ENCODE data around the gene ZNF3.

The ZNF3 gene

DNA sequence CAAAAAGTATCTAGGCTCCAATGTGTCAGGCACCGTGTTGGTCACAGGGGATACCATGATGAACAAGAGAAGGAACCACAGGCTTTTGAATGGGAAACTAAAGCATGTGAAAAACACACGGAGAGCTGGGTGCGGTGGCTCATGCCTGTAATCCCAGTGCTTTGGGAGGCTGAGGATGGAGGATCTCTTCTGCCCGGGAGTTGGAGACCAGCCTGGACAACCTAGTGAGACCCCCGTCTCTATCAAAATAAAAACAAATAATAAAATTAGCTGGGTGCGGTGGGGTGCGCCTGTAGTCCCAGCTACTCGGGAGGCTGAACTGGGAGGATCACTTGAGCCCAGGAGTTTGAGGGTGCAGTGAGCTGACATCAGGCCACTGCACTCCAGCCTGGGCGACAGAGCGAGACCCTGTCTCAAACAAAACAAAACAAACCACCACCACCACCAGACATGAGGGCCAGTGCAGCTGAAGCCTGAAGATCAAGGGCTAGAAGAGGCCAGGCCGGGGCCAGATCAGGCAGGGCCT is 6.6 kb upstream of the ZNF3 start:
- H3K4me3 ChIP-seq (ENCODE audit: low read depth, low read length), result peak overlapping the region; percentile 88
- TF ChIP-seq, protein P1, sequence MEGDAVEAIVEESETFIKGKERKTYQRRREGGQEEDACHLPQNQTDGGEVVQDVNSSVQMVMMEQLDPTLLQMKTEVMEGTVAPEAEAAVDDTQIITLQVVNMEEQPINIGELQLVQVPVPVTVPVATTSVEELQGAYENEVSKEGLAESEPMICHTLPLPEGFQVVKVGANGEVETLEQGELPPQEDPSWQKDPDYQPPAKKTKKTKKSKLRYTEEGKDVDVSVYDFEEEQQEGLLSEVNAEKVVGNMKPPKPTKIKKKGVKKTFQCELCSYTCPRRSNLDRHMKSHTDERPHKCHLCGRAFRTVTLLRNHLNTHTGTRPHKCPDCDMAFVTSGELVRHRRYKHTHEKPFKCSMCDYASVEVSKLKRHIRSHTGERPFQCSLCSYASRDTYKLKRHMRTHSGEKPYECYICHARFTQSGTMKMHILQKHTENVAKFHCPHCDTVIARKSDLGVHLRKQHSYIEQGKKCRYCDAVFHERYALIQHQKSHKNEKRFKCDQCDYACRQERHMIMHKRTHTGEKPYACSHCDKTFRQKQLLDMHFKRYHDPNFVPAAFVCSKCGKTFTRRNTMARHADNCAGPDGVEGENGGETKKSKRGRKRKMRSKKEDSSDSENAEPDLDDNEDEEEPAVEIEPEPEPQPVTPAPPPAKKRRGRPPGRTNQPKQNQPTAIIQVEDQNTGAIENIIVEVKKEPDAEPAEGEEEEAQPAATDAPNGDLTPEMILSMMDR (IDR thresholded peaks at IDR 0.05; ENCODE audit: insufficient read depth, low read depth, low read length, missing control alignments), result no peak
- no peak for DNase-seq (ENCODE audit: low read depth)

DNA sequence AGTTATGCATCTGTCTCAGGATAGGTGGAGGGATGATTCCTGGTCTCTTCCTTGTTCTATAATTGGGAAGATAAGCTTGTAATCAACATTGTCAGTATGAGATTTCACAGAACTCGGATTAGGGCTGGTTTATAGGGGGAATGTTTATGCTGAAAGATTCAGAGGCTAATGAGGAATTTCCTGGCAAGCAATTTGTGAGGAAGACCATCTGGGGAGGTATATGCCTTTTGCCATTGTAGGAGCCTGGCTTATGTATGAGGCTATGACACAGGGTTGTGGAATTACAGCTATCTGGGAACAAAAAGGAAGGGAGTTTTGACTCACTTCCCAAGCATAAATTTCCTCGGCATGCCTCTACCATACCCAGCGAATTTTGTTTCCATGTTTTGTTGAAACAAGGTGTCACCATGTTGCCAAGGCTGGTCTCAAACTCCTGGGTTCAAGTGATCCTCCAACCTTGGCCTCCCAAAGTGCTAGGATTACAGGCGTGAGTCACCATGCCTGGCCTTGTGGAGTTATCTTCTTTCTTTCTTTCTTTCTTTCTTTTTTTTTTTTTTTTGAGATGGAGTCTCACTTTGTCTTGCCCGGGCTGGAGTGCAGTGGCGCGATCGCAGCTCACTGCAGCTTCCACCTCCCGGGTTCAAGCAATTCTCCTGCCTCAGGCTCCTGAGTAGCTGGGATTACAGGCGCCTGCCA is 5.7 kb upstream of the ZNF3 start:
- no peak for DNase-seq (ENCODE audit: low read depth)
- TF ChIP-seq, protein P1 (IDR thresholded peaks at IDR 0.05; ENCODE audit: insufficient read depth, low read depth, low read length, missing control alignments), result no peak
- H3K4me3 ChIP-seq (ENCODE audit: low read depth, low read length), result no peak overlapping the region

DNA sequence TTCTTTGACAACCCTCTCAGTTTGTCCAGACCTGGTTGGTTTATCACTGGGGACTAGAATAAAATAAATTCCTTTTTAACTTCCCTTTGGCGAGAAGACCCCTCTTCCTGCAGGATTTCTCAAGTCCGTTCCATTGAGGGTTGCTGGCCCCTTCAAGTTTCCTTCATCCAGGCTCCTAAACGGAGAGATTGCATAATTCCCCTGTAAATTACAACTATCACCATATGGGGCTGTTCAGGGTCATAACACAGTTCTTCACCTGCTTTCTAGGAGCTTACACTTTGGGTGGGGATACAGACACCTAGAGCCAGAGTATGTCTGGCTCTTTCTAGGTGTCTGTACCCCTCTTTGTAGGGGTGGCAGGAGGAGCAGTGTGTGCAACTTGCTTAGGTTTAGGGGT is 4.0 kb upstream of the ZNF3 start:
- TF ChIP-seq, protein P1 (IDR thresholded peaks at IDR 0.05; ENCODE audit: insufficient read depth, low read depth, low read length, missing control alignments), result no peak
- DNase-seq (ENCODE audit: low read depth), result no peak
- H3K4me3 ChIP-seq (ENCODE audit: low read depth, low read length), result no peak overlapping the region

DNA sequence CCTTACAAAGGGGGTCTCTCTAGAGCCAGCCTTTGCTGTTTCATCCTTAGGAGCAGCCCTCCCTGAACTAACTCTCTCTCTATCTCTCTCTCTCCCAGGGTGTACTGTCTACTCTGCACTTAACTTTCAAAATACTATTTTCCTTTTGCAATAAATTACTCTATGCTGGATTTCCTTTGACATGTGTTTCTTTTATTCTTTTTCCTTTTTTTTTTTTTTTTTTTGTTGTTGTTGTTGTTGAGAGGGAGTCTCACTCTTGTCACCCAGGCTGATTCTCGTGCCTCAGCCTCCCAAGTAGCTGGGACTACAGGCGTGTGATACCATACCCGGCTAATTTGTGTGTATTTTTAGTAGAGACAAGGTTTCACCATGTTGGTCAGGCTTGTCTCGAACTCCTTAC is 1.5 kb upstream of the ZNF3 start:
- TF ChIP-seq, protein P1 (IDR thresholded peaks at IDR 0.05; ENCODE audit: insufficient read depth, low read depth, low read length, missing control alignments), result no peak
- no peak overlapping the region for H3K4me3 ChIP-seq (ENCODE audit: low read depth, low read length)
- no peak for DNase-seq (ENCODE audit: low read depth)

DNA sequence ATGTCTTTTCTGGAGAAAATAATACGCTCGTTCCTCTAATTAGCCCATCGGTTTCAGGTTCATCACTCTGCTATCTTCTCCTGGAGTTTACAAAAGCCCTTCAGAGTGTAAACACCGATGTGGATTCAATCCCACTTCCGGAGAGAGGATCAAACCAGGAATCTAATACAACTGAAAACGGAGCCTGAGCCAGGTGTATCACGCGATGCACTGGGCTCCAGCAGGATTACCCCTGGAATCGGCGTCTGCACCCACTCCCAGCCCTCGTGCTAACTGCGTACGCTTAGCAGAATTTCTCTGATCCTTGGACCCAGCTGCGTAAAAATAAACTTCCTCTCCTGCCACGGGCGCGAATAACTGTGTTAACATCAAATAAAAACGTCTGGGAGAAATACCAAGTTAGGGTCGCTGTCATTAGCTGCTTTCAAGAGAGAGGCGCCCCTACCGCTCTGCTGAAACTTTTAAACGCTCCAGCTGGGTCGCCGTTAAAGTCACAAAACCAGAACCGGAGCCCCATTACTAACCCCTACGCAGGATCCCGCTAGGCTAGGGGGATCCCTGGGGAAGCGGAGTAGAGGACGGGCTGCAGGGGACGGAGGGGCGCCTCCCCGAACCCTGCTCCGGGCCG is 502 bp downstream of the ZNF3 start:
- peak overlapping the region; percentile 78 for H3K4me3 ChIP-seq (ENCODE audit: low read depth, low read length)
- no peak for DNase-seq (ENCODE audit: low read depth)
- TF ChIP-seq, protein P1 (IDR thresholded peaks at IDR 0.05; ENCODE audit: insufficient read depth, low read depth, low read length, missing control alignments), result no peak

DNA sequence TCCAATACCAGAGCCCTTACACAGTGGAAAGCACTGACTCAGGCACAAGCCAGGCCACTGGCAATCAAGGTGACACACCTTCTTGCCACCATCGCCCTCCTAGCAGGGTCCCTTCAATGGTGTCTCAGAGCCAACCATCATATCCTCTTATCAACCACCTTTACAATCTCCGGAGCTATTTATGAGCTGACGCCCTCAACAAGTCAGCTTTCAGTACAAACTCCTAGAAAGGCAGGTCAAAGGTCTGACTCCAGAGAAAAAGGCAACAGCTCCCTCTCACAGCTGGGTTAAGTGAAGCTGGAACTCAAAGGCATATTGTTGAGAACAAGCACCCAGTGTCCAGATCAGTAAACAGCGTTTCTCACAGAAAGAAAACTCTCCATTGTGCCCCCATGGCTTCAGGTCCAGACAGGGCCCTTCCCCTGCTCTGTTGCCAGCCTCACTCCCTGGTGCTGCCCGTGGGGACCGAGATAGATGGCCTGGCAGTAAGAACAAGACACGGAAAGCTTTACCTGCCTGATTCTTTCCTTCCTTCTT is 2.4 kb downstream of the ZNF3 start:
- TF ChIP-seq, protein P1 (IDR thresholded peaks at IDR 0.05; ENCODE audit: insufficient read depth, low read depth, low read length, missing control alignments), result no peak
- DNase-seq (ENCODE audit: low read depth), result no peak
- H3K4me3 ChIP-seq (ENCODE audit: low read depth, low read length), result no peak overlapping the region
